ENCODE results near the gene TRIP4. TPM values are rescaled to one million over a fixed set of nuclear protein-coding genes. Genes with fewer than 3 reads are reported as not detected.

TRIP4 gene
- total and polyA plus RNA-seq, 2 donors (not counting 3 experiments of a cell fraction or from before 2014, with no cell fraction given), result 10.9 to 31.1 TPM

DNA sequence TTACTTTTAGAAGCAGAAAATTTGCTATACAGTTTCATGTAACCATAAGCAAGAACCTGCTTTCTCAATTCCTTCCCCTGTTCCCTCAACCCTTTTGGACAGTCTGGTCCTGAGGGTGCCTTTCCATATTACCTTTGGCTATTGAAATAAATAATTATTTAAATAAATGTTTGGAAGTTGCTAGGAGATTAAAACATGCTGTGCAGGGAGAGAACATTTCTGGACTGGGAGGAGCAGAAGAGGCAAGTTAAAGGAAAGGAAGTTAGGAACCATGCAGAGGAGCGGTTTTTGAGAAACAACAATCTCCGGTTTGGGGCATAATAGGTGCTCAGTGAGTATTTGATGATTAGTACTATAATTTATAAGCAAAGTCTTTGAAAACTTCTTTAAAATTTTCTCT is 114.5 kb downstream of the TRIP4 start:
- DNase-seq (ENCODE audit: low read depth, low spot score) (no peak), FAIRE-seq (peak; percentile 15)
- Histone ChIP-seq H3K9ac (replicated peaks; ENCODE audit: extremely low read depth, insufficient read depth, low read length) (no peak overlapping the region), H3K27ac (ENCODE audit: insufficient read depth, low read depth, low read length) (peak overlapping the region; percentile 9), H3K79me2 (ENCODE audit: control insufficient read depth, insufficient read depth, low read length) (peaks cover 82% of the 10 kb centered on the region), H3K4me1 (ENCODE audit: control insufficient read depth, extremely low read depth, insufficient read depth, low read length) (peaks cover 26% of the 10 kb centered on the region), H3K27me3 (ENCODE audit: control insufficient read depth in 2 of 2, insufficient read depth in 2 of 2, low read length in 2 of 2) (no peaks in the 10 kb centered on the region), H2AFZ (ENCODE audit: low read depth, low read length) (no peak overlapping the region), H3K9me3 (replicated peaks; ENCODE audit: control insufficient read depth, insufficient read depth, low read length) (no peaks in the 10 kb centered on the region), H3K4me2 (ENCODE audit: insufficient read depth, low read length) (no peak overlapping the region), H4K20me1 (replicated peaks; ENCODE audit: control insufficient read depth, extremely low read depth, insufficient read depth, low read length) (peaks cover 7% of the 10 kb centered on the region), H3K4me3 (replicated peaks in 1 of 3; ENCODE audit: insufficient read depth in 1 of 3, low read depth in 1 of 3, low read length in 3 of 3) (no peak overlapping the region), H3K36me3 (ENCODE audit: control insufficient read depth in 2 of 2, extremely low read depth in 1 of 2, insufficient read depth in 2 of 2, low read length in 2 of 2) (peaks cover 9 to 18% of the 10 kb centered on the region in 2 experiments), H3K9me1 (replicated peaks; ENCODE audit: control insufficient read depth, extremely low read depth, insufficient read depth, low read length) (no peaks in the 10 kb centered on the region)
- POLR2A ChIA-PET, result no interaction called here
- no TSS peak for BruUV-seq (replicated peaks)
- CTCF ChIA-PET, result interaction anchor here (1.5 to 2.9 kb wide), 4 partner anchors 25 to 151 kb away, joined by 4 to 11 read pairs (median 8); no protein-coding TSS in a partner anchor
- dilution Hi-C loops (cut with MboI; ENCODE audit: extremely low pct_ligation_motif_present, low sequenced_read_pairs) (no loop called here), intact Hi-C loops (cut with micrococcal nuclease) (no loop called here)
- TF ChIP-seq GATA2 (IDR thresholded peaks at IDR 0.05; ENCODE audit: insufficient read depth, insufficient read length, low read depth, low read length) (no peak), JUN (IDR thresholded peaks at IDR 0.05; ENCODE audit: borderline replicate concordance, insufficient read depth, insufficient read length, low read depth) (no peak), POLR2A (IDR thresholded peaks at IDR 0.05; ENCODE audit: low read depth, low read length) (no peak), MYC (IDR thresholded peaks at IDR 0.05; ENCODE audit: low read depth, low read length) (no peak)

DNA sequence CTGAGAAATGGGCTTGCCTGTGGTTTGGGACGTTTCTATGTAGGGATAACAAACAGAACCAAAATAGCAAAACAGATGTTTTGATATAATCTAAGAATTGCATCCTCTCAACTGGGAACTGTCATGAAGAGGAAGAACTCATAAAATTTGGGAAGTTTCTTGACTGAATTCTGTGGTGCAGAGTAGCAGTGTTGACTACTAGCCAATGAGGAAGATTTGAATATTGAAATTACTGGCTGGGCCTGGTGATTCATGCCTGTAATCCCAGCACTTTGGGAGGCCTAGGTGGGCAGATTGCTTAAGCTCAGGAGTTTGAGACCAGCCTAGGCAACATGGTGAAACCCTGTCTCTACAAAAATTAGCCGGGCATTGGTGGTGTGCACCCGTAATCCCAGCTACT is 114.9 kb downstream of the TRIP4 start:
- H3K9me1 ChIP-seq (replicated peaks; ENCODE audit: control insufficient read depth, extremely low read depth, insufficient read depth, low read length), result no peaks in the 10 kb centered on the region
- CTCF ChIA-PET, result interaction anchor here (1.5 to 2.9 kb wide), 8 partner anchors 11 to 151 kb away, joined by 4 to 11 read pairs (median 6); partner anchors contain the start of gene ZNF609
- H3K27ac ChIP-seq (ENCODE audit: insufficient read depth, low read depth, low read length), result peak overlapping the region; percentile 56
- DNase-seq (ENCODE audit: low read depth, low spot score), result no peak
- H3K27me3 ChIP-seq (ENCODE audit: control insufficient read depth in 2 of 2, insufficient read depth in 2 of 2, low read length in 2 of 2), result no peaks in the 10 kb centered on the region
- no TSS peak for BruUV-seq (replicated peaks)
- FAIRE-seq, result no peak
- POLR2A ChIA-PET, result interaction anchor here (0.5 to 1.0 kb wide), 2 partner anchors 74 to 134 kb away, joined by 3 read pairs; no protein-coding TSS in a partner anchor
- no peak for TF ChIP-seq POLR2AphosphoS5 (IDR thresholded peaks at IDR 0.05; ENCODE audit: insufficient read depth, low read depth, low read length)
- TF ChIP-seq GATA2 (IDR thresholded peaks at IDR 0.05; ENCODE audit: insufficient read depth, insufficient read length, low read depth, low read length), result no peak
- TF ChIP-seq, protein P1, sequence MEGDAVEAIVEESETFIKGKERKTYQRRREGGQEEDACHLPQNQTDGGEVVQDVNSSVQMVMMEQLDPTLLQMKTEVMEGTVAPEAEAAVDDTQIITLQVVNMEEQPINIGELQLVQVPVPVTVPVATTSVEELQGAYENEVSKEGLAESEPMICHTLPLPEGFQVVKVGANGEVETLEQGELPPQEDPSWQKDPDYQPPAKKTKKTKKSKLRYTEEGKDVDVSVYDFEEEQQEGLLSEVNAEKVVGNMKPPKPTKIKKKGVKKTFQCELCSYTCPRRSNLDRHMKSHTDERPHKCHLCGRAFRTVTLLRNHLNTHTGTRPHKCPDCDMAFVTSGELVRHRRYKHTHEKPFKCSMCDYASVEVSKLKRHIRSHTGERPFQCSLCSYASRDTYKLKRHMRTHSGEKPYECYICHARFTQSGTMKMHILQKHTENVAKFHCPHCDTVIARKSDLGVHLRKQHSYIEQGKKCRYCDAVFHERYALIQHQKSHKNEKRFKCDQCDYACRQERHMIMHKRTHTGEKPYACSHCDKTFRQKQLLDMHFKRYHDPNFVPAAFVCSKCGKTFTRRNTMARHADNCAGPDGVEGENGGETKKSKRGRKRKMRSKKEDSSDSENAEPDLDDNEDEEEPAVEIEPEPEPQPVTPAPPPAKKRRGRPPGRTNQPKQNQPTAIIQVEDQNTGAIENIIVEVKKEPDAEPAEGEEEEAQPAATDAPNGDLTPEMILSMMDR (IDR thresholded peaks at IDR 0.05; ENCODE audit: extremely low read depth in 1 of 2, insufficient read depth in 1 of 2, low read depth in 1 of 2, low read length in 2 of 2), result no peak
- no peak for TF ChIP-seq JUN (IDR thresholded peaks at IDR 0.05; ENCODE audit: borderline replicate concordance, insufficient read depth, insufficient read length, low read depth)
- no peak for TF ChIP-seq POLR2A (IDR thresholded peaks at IDR 0.05; ENCODE audit: low read depth, low read length)
- no peak for TF ChIP-seq FOS (IDR thresholded peaks at IDR 0.05; ENCODE audit: borderline replicate concordance, insufficient read depth, low read length)
- TF ChIP-seq MYC (IDR thresholded peaks at IDR 0.05; ENCODE audit: low read depth, low read length), result no peak
- no peak for TF ChIP-seq EZH2 (IDR thresholded peaks at IDR 0.05; ENCODE audit: borderline replicate concordance, low read depth, low read length, severe bottlenecking)
- TF ChIP-seq, protein P2, sequence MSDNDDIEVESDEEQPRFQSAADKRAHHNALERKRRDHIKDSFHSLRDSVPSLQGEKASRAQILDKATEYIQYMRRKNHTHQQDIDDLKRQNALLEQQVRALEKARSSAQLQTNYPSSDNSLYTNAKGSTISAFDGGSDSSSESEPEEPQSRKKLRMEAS (IDR thresholded peaks at IDR 0.05; ENCODE audit: insufficient read depth, insufficient read length), result no peak
- H3K4me2 ChIP-seq (ENCODE audit: insufficient read depth, low read length), result no peak overlapping the region
- H3K4me3 ChIP-seq (replicated peaks in 1 of 3; ENCODE audit: insufficient read depth in 1 of 3, low read depth in 1 of 3, low read length in 3 of 3), result no peak overlapping the region
- dilution Hi-C loops (cut with MboI; ENCODE audit: extremely low pct_ligation_motif_present, low sequenced_read_pairs), result no loop called here
- no peaks in the 10 kb centered on the region for H3K9me3 ChIP-seq (replicated peaks; ENCODE audit: control insufficient read depth, insufficient read depth, low read length)
- H3K36me3 ChIP-seq (ENCODE audit: control insufficient read depth in 2 of 2, extremely low read depth in 1 of 2, insufficient read depth in 2 of 2, low read length in 2 of 2), result peaks cover 9 to 18% of the 10 kb centered on the region in 2 experiments
- intact Hi-C loops (cut with micrococcal nuclease), result no loop called here
- peaks cover 28% of the 10 kb centered on the region for H3K4me1 ChIP-seq (ENCODE audit: control insufficient read depth, extremely low read depth, insufficient read depth, low read length)
- H3K9ac ChIP-seq (replicated peaks; ENCODE audit: extremely low read depth, insufficient read depth, low read length), result no peak overlapping the region
- H3K79me2 ChIP-seq (ENCODE audit: control insufficient read depth, insufficient read depth, low read length), result peaks cover 83% of the 10 kb centered on the region
- H2AFZ ChIP-seq (ENCODE audit: low read depth, low read length), result no peak overlapping the region
- peaks cover 10% of the 10 kb centered on the region for H4K20me1 ChIP-seq (replicated peaks; ENCODE audit: control insufficient read depth, extremely low read depth, insufficient read depth, low read length)

Data from endothelial cell of umbilical vein (primary cell).